Activated CD4-positive, alpha-beta T cell treated with anti-CD3 and anti-CD28 coated beads, Interleukin-10, Interleukin-2, amounts not matched to agents 100 ng/mL and 50 ng/mL, durations not matched to agents 16 hours and 8 hours (primary cell): ENCODE data around the gene ZDHHC14.
A peak's percentile ranks its signal among the peaks of the same experiment; 100 is the strongest.

Experiments
- DNase-seq: peaks from one replicate; pipeline ENCODE4 v3.0.0-alpha.2; 2020

The ZDHHC14 gene

DNA sequence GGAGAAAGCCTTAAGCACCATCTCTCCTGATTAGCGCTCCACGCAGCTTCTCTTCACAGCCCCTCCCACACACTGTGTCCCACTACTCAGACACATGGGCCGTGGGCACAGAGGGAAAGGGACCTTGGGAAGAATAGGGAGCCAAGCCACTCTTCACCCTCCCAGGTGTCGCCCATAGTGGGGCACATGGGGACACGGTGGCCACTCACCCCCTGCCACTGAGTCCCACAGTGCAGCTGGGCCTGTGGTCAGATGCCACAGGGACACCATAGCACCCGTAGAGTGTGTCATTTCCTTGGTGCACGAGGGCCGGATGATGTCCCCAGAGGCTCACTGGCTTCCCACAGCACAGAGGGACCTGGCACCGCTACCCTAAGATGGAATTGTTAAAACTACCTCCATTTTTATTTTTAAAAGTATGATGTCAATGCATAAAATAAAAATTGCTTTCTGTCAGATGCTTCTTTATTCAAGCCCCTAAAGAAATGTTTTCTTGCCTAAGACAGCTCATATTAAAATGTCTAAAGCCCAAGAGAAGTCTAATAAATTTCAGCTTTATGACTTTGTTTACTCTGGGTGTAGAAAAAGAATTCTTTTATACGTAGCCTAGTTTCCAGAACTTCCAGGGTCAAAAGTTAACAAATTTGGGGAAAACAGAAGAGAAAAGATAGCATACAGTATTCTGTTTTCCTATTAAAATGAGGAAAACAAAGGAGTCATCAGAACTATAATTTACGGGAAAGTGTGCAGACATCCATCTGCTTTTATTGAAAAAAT, 251.0 kb downstream of the ZDHHC14 start:
- DNase-seq, result no peak

DNA sequence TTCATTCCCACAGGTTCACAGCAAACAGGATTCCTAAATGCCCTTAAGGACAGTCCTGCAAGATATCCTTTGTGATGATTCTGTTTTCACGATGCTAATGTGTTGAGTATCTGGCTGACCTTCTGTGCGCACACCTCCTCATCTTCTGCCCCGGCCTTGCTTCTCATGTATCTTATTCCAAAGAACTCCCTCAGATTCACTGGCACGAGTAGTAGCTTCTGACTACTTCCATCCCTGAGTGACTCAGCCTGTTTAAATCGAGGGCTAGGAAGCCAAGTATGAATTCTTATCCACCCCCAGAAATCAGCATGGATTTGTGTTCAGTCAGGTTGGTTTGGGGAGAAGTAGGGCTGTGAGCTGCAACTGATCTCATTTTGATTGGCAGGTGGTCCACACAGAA, 251.8 kb downstream of the ZDHHC14 start:
- DNase-seq, result no peak

DNA sequence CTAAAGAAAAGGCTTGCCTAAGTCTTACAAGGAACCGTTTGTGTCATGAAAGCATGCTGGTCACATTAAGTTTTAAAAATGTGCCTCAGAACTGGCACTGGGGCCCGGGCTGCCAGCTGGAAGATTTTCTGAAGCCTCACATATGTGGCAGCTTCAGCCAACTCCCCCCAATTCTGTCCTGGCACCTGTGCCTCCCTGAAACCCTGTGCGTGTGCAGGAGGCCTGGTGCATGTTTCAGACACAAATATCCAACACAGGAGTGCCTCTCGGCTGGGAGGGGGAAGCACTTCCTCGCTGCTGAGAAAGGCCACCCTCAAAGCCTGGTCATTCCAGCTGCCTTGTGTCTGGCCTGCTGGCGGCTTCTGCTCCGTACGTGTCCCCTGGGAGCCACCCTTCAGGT, 253.6 kb downstream of the ZDHHC14 start:
- no peak for DNase-seq

DNA sequence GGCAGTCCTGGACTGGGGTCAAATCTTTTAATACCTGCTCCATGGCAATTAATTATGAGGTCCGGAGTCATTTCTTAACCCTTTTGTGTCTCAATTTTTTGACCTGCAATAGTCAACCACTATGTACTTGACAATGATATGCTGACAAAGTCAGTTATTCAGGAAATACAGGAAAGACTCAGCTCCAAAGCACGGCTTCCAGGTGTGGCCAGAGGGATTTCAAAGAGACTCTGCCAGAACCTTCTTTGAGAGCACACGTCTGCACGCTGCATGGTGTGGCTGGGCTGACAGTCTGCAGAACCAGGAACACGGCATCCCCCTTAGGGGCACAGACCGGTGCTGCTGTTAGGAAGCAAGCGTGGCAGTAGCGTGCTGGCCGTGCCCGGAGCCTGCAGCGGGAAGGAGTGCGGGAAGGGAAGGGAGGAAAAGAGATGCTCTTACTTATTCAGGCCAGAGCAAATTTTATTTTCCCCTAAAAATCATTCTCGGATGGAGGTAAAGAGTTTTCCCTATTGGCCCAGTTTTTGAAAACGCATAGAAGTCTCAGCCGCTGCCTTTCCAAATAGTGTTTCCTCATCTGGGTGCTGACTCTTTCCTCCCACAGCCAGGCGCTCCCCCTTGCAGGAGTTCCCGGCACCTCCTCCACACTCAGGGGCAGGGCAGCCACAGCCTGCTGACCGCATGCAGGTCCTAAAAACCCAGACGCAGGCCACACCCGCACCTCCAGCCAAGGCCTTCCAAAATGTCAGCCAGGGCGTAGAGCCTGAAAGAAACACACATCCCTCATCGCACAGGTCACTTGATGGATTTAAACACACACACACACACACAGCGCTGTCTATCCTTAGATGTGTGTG, 254.6 kb downstream of the ZDHHC14 start:
- DNase-seq, result no peak

DNA sequence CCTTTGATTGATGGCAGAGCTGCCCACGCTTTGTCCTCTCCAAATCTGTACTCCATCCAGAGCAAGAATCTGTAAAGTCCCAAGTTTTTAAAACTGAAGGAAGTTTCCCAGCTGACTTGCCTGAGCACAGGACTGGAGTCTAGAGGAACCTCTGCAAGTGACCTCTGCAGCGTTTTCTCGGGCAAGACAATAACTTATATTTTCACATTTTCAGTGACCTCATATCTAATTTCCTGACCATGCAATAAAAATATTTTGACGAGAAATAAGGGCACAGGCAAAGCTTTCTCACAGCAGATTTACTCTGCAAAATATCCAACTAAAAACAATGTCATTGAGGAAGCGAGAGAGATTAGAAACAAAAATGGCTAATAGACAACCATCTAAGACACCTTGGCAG, 256.5 kb downstream of the ZDHHC14 start:
- no peak for DNase-seq

DNA sequence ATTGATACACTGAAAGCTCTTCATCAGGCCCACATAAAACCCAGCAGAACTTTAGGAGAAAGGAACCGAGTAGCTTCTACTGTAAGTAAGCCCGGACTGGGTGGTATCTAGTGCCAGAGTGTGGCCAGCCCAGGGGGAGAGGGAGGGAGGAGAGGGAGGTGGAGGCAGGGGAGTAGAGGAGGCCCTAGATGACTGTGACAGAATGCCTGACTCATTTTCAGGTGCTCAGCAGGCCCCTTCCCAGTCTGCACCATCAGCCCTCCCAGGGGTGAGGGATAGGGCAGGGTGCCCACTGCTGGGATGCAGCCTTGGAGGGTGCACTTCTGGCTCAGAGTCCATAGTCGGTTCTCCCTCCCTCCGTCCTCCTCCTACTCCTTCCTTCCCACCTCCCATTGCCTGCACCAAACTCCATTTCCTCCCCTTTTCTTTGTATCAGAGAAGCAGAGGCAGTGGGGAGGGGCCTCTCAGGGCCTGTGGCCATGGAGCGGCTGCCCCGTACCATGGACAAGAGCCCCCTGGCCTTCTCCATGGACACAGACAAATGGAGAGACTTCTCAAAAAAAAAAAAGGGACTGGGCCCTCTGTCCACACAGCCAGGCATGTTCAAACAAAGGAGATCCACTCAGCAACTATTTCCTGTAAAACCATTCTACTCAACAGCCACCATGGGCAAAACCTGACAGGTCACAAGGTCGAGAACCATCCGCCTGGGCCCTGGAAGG, 257.1 kb downstream of the ZDHHC14 start:
- no peak for DNase-seq

DNA sequence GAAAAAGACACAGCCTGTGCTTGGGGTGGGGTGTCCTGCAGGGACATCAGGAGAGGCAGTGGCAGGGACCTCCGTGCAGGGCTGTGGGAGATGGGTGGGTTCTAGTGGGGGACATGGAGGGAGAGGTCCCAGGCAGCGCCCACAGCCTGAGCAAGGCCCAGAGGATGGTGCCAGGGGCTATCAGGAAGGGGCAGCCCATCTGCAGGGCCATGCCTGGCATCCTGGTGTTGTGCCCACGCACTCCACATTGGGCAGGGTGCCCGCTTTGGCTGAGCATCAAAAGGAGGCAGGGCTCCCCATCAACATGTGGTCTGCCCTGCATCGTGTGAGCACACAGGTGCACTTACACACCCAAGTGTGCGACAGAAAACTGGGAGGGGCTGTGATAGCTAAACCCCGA, 257.8 kb downstream of the ZDHHC14 start:
- no peak for DNase-seq

DNA sequence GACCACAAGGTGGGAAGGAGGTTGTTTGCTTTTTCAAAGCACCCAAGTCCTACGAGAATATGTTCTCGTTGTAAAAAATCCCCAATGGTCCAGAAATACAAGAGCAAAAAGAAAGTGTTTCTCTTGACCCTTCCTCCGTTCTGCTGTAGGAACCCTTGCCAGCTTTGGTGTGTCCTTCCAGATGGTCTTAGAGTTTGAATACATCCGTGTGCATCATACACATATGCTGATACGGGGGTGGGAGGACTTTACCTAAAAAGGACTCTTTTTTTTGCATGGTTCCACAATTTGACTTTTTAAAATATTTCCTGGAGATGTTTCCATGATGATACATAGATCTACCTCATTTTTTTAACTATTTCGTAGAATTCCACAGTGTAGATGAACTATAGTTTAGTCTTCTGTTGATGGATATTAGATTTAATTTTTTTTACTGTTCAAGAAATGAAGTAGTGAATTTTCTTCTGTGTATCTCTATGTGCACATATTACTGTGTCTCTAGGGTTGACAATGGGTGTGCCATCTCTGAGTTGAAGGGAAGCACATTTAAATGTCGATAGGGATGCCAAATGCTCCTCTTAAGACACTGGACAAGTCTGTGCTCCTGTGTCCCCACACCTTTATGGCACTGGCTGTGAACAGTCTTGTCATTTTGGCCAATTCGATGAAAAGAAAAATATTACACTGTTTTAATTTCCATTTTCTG, 259.9 kb downstream of the ZDHHC14 start:
- DNase-seq, result no peak

DNA sequence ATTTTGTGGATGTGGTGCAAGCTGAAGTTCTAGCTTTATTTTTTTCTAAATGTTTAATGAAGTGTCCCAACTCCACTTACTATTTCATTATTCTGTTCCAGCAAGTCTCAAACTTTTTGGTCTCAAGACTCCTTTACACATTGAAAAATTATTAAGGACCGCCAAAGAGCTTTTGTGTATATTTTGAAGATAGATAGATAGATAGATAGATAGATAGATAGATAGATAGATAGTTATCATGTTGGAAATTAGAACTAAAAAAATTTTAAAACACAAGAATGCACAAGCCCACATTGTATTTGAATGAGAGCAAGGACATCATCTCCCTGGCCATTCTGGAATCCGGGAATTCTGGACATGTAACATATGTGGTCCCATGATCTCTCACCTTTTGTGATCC, 260.8 kb downstream of the ZDHHC14 start:
- no peak for DNase-seq

DNA sequence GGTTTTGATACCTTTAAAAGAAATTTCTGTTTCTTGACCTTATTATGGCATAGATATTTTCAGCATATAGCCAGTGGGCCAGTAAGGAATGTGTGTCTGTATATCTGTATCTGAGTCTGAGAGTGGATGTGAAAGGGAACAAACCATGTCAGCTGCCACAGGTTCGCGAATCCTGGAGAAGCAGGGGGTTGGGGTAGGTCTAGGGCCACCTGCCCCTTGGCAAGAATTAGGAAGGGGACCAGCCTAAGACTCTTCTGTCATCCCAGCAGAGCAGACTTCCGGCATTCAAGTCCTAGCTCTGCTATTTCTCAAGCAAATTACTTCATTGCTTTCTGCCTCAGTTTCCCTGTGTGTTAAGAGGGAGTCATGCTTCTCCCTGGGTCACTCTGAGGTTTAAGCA, 261.7 kb downstream of the ZDHHC14 start:
- DNase-seq, result no peak

DNA sequence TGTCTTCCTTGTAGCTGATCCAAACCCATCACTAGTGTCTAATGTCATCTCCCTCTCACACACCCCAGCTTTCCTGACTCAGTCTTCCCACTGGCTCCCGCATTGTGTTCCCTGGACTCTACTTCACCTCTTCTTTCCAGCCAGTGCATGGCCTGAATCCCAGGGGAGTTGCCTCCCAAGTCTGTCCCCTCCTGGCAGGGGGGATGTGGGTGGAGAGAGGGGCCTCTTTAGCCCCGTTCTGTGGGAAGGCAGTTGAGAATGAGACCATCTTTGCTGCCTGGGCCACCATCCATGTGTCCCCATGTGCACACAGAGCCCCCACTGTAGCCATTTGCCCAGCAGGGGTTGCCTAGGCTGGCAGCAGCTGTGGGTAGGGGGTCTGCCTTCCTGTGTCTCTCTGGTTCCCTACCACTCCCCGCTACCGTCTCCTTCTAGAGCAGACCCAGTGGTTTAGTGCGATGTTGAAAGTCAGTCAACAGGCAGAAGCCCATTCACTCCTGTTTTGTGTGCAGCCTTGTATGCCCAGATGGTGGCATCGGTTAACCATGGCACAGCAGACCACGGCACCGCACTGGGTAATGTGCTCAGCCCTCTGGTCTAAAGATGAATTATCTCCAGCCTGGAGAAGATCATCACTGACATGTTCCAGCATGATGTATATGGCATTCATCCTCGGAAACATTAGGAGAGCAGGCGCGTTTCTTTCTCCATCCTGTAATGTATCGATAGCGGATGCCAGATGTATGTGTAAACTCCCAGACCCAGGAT, 263.2 kb downstream of the ZDHHC14 start:
- DNase-seq, result peak; percentile 26

DNA sequence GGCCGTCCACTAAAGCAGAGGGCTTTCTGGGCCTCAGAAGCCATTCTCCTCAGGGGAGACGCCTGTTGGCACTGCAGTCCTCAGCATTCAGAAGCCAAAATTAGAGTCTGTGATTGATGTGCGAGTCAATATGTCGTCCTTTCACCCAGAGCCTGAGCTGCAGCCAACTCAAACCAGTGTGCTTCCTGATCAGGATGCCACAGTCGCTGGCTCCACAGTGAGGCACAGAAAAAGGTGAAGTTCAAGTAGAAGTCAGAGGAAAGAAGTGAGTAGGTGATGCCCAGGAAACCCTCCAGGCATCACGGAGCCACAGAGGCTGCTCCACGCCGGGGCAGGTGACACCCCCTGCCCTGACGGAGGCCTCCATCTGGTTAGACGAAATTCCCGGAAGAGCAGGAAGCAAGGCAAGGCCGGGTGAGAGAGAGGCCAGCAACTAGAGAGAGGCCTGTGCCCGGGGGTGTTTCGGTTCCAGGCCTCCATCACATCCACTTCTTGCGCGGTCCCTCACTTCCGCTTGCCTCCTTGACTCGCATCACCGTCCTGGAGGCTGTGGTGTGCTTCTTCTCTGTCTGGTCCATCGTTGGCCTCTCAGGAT, 264.3 kb downstream of the ZDHHC14 start:
- no peak for DNase-seq

DNA sequence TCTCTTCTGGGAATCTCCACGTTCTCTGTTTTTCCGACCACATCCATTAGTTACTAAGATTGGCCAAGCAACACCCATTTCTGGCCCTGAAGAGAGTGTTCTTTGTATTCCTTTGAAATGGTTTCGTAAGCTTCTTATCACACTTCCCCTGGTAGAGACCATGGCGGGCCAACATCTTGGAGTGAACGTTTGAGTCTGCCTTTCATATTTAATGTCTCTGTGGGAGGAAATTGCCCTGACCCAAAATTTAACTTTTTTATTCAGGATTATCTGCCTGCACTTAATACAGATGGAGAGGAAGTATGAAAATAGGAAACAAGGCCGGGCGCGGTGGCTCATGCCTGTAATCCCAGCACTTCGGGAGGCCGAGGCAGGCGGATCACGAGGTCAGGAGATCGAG, 265.0 kb downstream of the ZDHHC14 start:
- no peak for DNase-seq

DNA sequence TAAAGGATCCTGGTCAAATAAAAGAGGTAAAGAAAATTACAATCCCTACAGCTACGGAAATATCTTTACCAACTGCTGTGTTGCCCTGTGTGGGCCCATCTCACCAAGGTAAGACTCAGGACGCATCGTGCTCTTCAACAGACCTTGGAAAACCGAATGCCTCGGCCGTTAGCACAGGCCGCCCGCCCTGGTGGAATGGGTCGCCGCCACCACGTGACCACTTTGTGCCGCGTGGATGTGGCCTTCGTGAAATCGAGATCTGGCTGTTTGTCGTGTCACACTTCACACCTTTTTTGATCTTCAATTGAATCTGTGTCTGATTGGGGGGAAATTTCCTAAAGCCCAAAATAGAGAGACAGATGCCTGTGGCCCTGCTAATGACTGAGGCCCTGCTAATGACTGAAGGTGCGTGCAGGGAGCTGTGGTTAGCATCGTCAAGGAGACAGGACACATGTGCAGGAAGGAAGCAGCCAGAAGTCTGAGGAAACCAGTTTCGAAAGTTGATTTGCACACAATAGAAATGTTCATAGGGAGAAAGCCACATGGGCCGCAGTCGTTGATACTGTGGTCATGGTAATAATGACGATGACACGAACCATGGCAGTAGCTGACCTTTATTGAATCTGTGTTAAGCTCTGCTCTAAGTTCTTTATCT, 266.4 kb downstream of the ZDHHC14 start:
- peak; percentile 47 for DNase-seq

DNA sequence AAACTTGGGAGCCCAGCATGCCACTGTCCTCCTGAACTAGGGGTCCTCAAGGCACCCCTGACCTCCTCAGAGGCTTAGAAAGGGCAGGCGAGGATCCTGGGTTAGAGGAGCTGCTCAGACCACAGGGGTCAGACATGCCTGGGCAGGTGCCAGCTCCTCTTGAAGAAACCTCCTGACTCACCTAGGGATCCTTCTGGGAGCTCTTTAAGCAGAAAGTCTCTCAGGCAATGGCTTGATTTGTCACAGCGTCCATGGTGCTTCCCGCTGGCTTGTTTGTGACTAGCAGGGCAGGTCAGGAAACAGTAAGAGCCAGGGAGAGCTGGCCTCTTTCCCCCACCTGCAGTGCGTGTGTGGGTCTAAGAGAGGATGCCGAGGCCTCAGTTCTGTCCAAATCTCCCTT, 267.6 kb downstream of the ZDHHC14 start:
- DNase-seq, result no peak

DNA sequence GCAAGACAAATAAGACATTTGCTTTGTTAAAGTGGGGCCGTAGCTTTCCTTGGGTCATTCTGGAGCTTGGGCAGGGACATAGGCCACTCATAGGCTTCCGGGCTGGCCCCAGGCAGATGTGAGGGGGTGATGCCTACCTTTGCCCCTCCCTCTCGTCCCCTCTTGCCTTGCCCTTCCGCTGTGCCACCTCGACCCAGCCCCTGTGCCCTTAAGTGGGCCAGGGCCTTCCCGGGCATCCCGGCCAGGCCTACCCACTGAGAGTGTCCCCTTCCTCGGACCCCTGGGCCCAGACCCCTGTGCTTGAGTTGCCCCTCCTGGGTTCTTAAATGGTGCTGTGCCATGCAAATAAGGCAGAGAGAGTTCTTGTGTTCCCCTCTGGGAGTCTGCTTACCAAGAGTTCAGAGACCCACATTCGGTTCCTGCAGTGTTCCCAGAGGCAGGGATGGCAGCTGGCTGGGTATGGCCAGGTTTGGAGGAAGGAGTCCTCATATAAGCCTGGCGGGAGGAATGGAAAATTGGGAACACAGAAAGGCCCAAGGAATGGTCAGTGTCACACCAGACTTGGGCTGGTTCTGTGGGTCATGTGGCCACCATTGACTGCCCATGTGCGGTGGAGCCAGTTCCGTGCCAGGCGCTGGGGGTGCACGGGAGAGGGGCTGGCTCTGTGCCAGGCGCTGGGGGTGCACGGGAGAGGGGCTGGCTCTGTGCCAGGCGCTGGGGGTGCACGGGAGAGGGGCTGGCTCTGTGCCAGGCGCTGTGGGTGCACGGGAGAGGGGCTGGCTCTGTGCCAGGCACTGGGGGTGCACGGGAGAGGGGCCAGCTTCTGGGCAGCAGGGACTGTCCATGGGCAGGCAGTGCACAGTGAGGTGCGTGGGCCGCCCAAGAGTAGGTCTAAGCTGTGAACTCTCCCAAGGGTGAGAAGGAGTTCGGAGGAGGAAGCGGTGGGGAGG, 268.6 kb downstream of the ZDHHC14 start:
- no peak for DNase-seq

DNA sequence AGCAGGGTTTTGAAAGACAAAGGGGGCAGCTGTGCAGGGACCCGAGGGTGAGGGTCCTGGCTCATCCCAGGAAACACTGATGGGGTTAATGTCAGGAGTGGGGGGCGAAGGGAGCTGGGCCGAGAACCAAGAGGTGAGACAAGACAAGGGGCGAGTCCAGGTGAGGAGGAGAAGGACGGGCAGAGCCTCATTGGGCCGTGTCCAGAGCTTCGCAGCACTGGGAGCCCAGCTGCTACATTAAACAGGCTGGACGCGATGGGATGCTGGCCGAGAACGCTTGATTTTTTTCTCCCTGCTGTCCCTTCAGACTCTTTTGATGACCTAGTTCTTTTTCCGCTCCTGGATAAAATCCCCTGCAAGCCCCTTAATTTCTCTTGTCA, 269.3 kb downstream of the ZDHHC14 start:
- no peak for DNase-seq

DNA sequence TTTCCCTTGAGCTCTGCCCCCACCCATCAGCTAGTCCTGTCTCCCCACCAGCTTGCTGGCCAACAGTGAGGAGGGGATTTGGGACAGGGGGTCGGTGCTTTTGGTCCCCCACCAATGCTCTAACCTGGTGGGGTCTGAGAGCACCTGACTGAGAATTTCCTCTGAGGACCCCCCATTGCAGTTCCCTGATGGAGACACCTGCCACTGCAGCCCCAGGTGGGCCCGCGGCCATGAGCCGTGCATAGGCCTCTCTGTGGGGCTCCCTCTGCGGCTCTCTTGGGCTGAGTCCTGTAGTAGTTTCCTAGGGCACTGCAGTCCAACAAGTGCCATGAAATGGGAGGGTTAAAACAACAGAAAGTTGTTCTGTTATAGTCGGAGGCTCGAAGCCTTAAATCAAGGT, 269.8 kb downstream of the ZDHHC14 start:
- DNase-seq, result no peak

DNA sequence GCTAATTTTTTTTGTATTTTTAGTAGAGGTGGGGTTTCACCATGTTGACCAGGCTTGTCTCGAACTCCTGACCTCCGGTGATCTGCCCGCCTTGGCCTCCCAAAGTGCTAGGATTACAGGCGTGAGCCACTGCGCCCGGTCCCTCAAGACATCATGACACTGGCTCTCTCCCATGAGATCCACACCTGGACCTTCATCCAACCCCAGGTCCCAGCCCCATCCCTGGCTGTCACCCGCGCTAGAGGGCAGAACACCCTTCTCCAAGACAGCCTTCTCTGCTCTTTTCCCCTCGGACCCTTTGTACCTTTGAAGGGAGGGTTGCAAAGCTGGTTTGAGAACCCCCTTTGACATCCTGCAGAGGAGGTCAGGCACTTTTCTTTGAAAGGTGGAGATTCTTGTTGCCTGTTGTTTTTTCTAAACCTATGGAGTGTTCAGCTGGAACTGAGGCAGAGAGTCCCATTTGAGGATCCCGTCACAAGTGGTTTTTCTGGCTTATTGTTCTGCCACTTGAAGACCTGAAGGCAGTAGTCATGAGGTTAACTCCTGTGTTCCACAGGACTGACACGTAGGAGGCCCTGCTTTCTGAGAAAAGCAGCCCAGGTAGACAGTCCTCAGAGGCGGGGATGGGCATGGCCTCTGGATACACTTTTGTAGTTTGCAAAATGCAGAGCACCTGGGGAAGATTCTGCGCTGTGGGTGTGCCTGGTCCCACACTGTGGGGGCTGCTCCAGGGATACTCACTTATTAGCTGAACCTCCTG, 270.9 kb downstream of the ZDHHC14 start:
- DNase-seq, result no peak
